GM18519 (cell line): ENCODE measurements around the gene RPL32.
"Not testable (repeated sequence)": the region's sequence is repeated elsewhere in the genome, so short reads cannot be mapped to it uniquely, and the experiment has no call there.

Experiments
- ATAC-seq: cut with Tn5 transposase; IDR thresholded peaks from one replicate; pipeline ENCODE4 v1.9.1; 2021; ENCODE audit warnings: mild to moderate bottlenecking, moderate library complexity; ENCODE audit not compliant: unreplicated experiment, low FRiP score

RPL32 gene

GRCh38 chr3:12841149-12841969, at the start of gene RPL32:
TSS of gene RPL32 (minus strand) at chr3:12841565. CDS start at chr3:12840237, 1,328 bp downstream.
- ATAC-seq, result peak; percentile 64

- no peak for ATAC-seq
Observed at GRCh38 chr3:12890610-12891390, 49.4 kb upstream of the RPL32 start.

GRCh38 chr3:12886736-12887135, 45.4 kb upstream of the RPL32 start:
- ATAC-seq, result no peak

- ATAC-seq, result no peak
Observed at GRCh38 chr3:12886106-12886679, 44.8 kb upstream of the RPL32 start.

GRCh38 chr3:12885583-12885930, 44.2 kb upstream of the RPL32 start:
- ATAC-seq, result no peak

GRCh38 chr3:12884790-12885582, 43.6 kb upstream of the RPL32 start:
- no peak for ATAC-seq

GRCh38 chr3:12884186-12884680, 42.9 kb upstream of the RPL32 start:
- ATAC-seq, result no peak

GRCh38 chr3:12882336-12883310, 41.3 kb upstream of the RPL32 start:
- no peak for ATAC-seq

GRCh38 chr3:12881858-12882257, 40.5 kb upstream of the RPL32 start:
- peak; percentile 45 for ATAC-seq

GRCh38 chr3:12879191-12879815, 37.9 kb upstream of the RPL32 start:
- ATAC-seq, result no peak

- ATAC-seq, result not testable (repeated sequence)
Observed at GRCh38 chr3:12878758-12879157, 37.4 kb upstream of the RPL32 start.

GRCh38 chr3:12878141-12878574, 36.8 kb upstream of the RPL32 start:
- ATAC-seq, result no peak

GRCh38 chr3:12877040-12877439, 35.7 kb upstream of the RPL32 start:
- no peak for ATAC-seq

GRCh38 chr3:12875857-12876836, 34.8 kb upstream of the RPL32 start:
- no peak for ATAC-seq

- ATAC-seq, result no peak
Observed at GRCh38 chr3:12871404-12871983, 30.1 kb upstream of the RPL32 start.

- no peak for ATAC-seq
Observed at GRCh38 chr3:12870942-12871341, 29.6 kb upstream of the RPL32 start.

- no peak for ATAC-seq
Observed at GRCh38 chr3:12869035-12869621, 27.8 kb upstream of the RPL32 start.
